OCI-LY1 (cell line): ENCODE results near the gene CDK17.
A peak's percentile ranks its signal among the peaks of the same experiment; 100 is the strongest.
"Not testable (repeated sequence)": the region's sequence is repeated elsewhere in the genome, so short reads cannot be mapped to it uniquely, and the experiment has no call there.

Experiments
- H2AFZ ChIP-seq: fragments of 200-600 bp; sonication (generic), shearing (Covaris generic); 2 replicates; pipeline ENCODE4 v1.6.0; 2014; ENCODE audit warnings: antibody characterized with exemption, mild to moderate bottlenecking, low read length
- H3F3A ChIP-seq: fragments of 200-600 bp; sonication (generic), shearing (Covaris generic); 2 replicates; pipeline ENCODE4 v1.6.0; 2014; ENCODE audit warnings: mild to moderate bottlenecking, antibody characterized with exemption, low read length, moderate library complexity; ENCODE audit not compliant: insufficient read depth
- H3K27ac ChIP-seq: fragments of 200-600 bp; sonication (generic); 2 replicates; pipeline ENCODE4 v1.5.1; 2014; ENCODE audit warnings: low read length, mixed run types, mild to moderate bottlenecking, low read depth; ENCODE audit not compliant: poor library complexity, severe bottlenecking
- H3K27me3 ChIP-seq: fragments of 200-600 bp; sonication (generic); 2 replicates; pipeline ENCODE4 v1.6.0; 2014; ENCODE audit warnings: antibody characterized with exemption, mild to moderate bottlenecking, low read length, moderate library complexity; ENCODE audit not compliant: insufficient read depth
- H3K36me3 ChIP-seq: fragments of 200-600 bp; sonication (generic); 2 replicates; pipeline ENCODE4 v1.6.1; 2014; ENCODE audit warnings: mild to moderate bottlenecking, antibody characterized with exemption, low read length, moderate library complexity, mixed read lengths; ENCODE audit not compliant: insufficient read depth
- H3K4me1 ChIP-seq: fragments of 200-600 bp; sonication (generic); 2 replicates; pipeline ENCODE4 v1.5.1; 2014; ENCODE audit warnings: mild to moderate bottlenecking, low read length, moderate library complexity; ENCODE audit not compliant: insufficient read depth, severe bottlenecking
- H3K4me2 ChIP-seq: fragments of 200-600 bp; sonication (generic), shearing (Covaris generic); 2 replicates; pipeline ENCODE4 v1.6.1; 2014; ENCODE audit warnings: low read length
- H3K4me3 ChIP-seq: fragments of 200-600 bp; sonication (generic); 2 replicates; pipeline ENCODE4 v1.5.1; 2014; ENCODE audit warnings: low read length, low read depth, mild to moderate bottlenecking, mixed read lengths; ENCODE audit not compliant: poor library complexity, severe bottlenecking
- H3K79me2 ChIP-seq: fragments of 200-600 bp; shearing (Covaris generic); 2 replicates; pipeline ENCODE4 v1.6.1; 2016; ENCODE audit warnings: mixed run types, low read length, mixed read lengths; ENCODE audit not compliant: insufficient read depth
- H3K9ac ChIP-seq: fragments of 200-600 bp; sonication (generic), shearing (Covaris generic); 2 replicates; pipeline ENCODE4 v1.6.1; 2014; ENCODE audit warnings: mild to moderate bottlenecking, low read length, mixed read lengths
- H3K9me2 ChIP-seq: fragments of 200-600 bp; sonication (generic), shearing (Covaris generic); 2 replicates; pipeline ENCODE4 v1.6.1; 2014; ENCODE audit warnings: low read depth, mild to moderate bottlenecking, low read length, mixed read lengths
- H3K9me3 ChIP-seq: fragments of 200-600 bp; shearing (Covaris generic); 2 replicates; pipeline ENCODE4 v1.6.1; 2014; ENCODE audit warnings: low read length, mixed read lengths
- H4K20me1 ChIP-seq: fragments of 200-600 bp; sonication (generic), shearing (Covaris generic); 2 replicates; pipeline ENCODE4 v1.6.0; 2016; ENCODE audit warnings: mild to moderate bottlenecking, low read length; ENCODE audit not compliant: insufficient read depth
- CTCF ChIP-seq: fragments of 200-600 bp; sonication (generic), shearing (Covaris generic); IDR thresholded peaks from 2 replicates; pipeline ENCODE4 v1.5.1; 2017; ENCODE audit warnings: mild to moderate bottlenecking, antibody characterized with exemption, low read length, moderate library complexity, mixed read lengths
- EZH2 ChIP-seq: fragments of 200-600 bp; sonication (generic), shearing (Covaris generic); IDR thresholded peaks from 2 replicates; pipeline ENCODE4 v1.8.0; 2017; ENCODE audit warnings: borderline replicate concordance, mixed run types, mild to moderate bottlenecking, antibody characterized with exemption, low read length, moderate library complexity, mixed read lengths

CDK17 gene

GRCh38 chr12:96383991-96384390, 16.2 kb downstream of the CDK17 start:
- Histone ChIP-seq H3K9me3 (peaks cover 4% of the 10 kb centered on the region; the same call in 1 of the 2 replicates), H3K79me2 (peaks cover 96% of the 10 kb centered on the region), H4K20me1 (no peaks in the 10 kb centered on the region), H3K36me3 (peaks cover 5% of the 10 kb centered on the region), H3K4me3 (no peak overlapping the region), H3K4me2 (no peak overlapping the region), H3K4me1 (peaks cover 23% of the 10 kb centered on the region), H3F3A (peaks cover 3% of the 10 kb centered on the region; the same call in 1 of the 2 replicates), H3K27ac (no peak overlapping the region), H3K9me2 (no peaks in the 10 kb centered on the region), H2AFZ (no peak overlapping the region), H3K9ac (no peak overlapping the region), H3K27me3 (no peaks in the 10 kb centered on the region)
- TF ChIP-seq CTCF (no peak), EZH2 (no peak)

GRCh38 chr12:96383371-96383770, 16.9 kb downstream of the CDK17 start:
- H3K27ac ChIP-seq, result no peak overlapping the region

GRCh38 chr12:96379743-96380142, 20.5 kb downstream of the CDK17 start:
- peaks cover 34% of the 10 kb centered on the region for H3K4me1 ChIP-seq

More at GRCh38 chr12:96383371-96383770, 16.9 kb downstream of the CDK17 start:
- TF ChIP-seq CTCF (no peak), EZH2 (no peak)
- no peaks in the 10 kb centered on the region for H3K27me3 ChIP-seq
- no peaks in the 10 kb centered on the region for H3K9me2 ChIP-seq
- H3F3A ChIP-seq, result peaks cover 3% of the 10 kb centered on the region; the same call in 1 of the 2 replicates
- H3K4me1 ChIP-seq, result peaks cover 25% of the 10 kb centered on the region
- H3K9ac ChIP-seq, result no peak overlapping the region
- H3K9me3 ChIP-seq, result peaks cover 10% of the 10 kb centered on the region; the same call in 1 of the 2 replicates
- H4K20me1 ChIP-seq, result no peaks in the 10 kb centered on the region
- H3K79me2 ChIP-seq, result peaks cover 98% of the 10 kb centered on the region
- H3K4me2 ChIP-seq, result no peak overlapping the region
- no peak overlapping the region for H2AFZ ChIP-seq
- peaks cover 8% of the 10 kb centered on the region for H3K36me3 ChIP-seq
- no peak overlapping the region for H3K4me3 ChIP-seq

GRCh38 chr12:96378319-96378718, 21.9 kb downstream of the CDK17 start:
- Histone ChIP-seq H3K27ac (peak overlapping the region; percentile 63), H3K9me2 (no peaks in the 10 kb centered on the region), H2AFZ (no peak overlapping the region), H3K9ac (no peak overlapping the region), H3K9me3 (peaks cover 11% of the 10 kb centered on the region; the same call in 1 of the 2 replicates), H3K4me1 (peaks cover 35% of the 10 kb centered on the region), H3K79me2 (peaks cover 93% of the 10 kb centered on the region), H3K4me2 (peak overlapping the region; percentile 51), H3K4me3 (peak overlapping the region; percentile 25), H3K36me3 (peaks cover 6% of the 10 kb centered on the region), H4K20me1 (no peaks in the 10 kb centered on the region), H3K27me3 (no peaks in the 10 kb centered on the region), H3F3A (no peaks in the 10 kb centered on the region)
- TF ChIP-seq CTCF (no peak), EZH2 (no peak)

More at GRCh38 chr12:96379743-96380142, 20.5 kb downstream of the CDK17 start:
- Histone ChIP-seq H3K9me3 (peaks cover 11% of the 10 kb centered on the region; the same call in 1 of the 2 replicates), H3K36me3 (peaks cover 11% of the 10 kb centered on the region), H3K79me2 (peaks cover 94% of the 10 kb centered on the region)
- H3K9me2 ChIP-seq, H3F3A ChIP-seq, H4K20me1 ChIP-seq, H3K27ac ChIP-seq, H3K4me2 ChIP-seq, H2AFZ ChIP-seq, H3K4me3 ChIP-seq, H3K27me3 ChIP-seq, H3K9ac ChIP-seq: not testable (repeated sequence)
